ENCODE results near the gene HMCES.
A peak's percentile ranks its signal among the peaks of the same experiment; 100 is the strongest.

The HMCES gene

GRCh38 chr3:129305592-129306091 lies 27.0 kb downstream of the HMCES start:
- DNase-seq = peak in 1 of 2 donors; percentile 57

DNA sequence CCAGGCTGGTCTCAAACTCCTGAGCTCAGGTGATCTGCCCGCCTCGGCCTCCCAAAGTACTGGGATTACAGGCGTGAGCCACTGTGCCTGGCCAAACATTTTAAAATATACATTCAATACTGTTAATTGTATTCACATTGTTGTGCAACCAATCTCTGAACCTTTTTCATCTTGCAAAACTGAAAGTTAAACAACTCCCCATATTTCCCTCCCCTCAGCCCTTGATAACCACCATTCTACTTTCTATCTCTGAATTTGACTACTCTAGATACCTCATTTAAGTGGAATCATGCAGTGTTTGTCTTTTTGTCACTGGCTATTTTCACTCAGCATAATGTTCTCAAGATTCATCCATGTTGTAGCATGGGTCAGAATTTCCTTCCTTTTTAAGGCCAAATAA lies 30.0 kb downstream of the HMCES start:
- DNase-seq = no peak

GRCh38 chr3:129310111-129311011 lies 31.7 kb downstream of the HMCES start:
- DNase-seq = no peak

GRCh38 chr3:129311054-129311902 lies 32.6 kb downstream of the HMCES start:
- DNase-seq = no peak

DNA sequence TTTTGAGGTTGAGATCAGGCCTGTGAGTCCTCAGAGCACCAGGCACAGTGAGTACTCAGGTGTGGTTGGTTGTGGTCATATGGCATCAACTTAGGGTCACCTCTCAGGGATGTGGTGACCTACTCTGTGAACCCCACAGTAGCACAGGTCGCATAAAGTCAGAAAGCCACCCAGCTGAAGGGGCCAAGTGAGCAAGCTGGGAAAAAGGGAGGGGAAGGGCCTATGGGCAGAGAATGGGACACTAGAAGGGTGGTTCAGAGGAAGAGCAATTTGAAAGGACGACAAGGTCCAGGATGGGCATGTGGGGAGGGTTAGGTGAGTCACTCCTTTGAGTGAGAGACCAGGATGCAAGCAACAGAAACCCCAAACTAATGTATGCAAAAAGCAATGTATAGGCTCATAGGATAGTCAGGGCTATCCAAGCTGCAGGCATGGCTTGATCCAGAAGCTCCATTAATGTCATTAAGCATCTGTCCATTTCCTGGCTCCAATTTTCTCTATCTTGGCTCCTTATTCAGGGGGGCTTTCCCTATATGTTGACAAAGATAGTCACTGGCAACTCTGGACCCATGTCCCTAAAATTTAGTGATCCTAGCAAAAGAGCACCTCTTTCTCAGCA lies 33.5 kb downstream of the HMCES start:
- DNase-seq = peak in 1 of 2 donors; percentile 14

- DNase-seq = peak in 1 of 2 donors; percentile 10
These were observed 34.2 kb downstream of the HMCES start for GRCh38 chr3:129312671-129313414.

DNA sequence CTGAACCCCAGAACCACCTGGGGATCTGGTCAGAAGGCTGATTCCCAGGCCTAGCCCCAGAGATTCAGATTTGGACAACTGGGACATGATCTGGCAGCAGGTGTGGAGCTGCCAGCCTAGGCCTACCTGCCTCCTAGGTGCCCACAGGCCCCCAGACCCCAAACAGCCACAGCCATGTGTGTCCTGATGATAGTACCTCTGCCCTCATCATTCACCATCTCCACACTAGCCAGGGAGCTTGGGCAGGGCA lies 34.7 kb downstream of the HMCES start:
- no peak for DNase-seq

- peak in 1 of 2 donors; percentile 34 for DNase-seq
These were observed 35.2 kb downstream of the HMCES start for GRCh38 chr3:129313665-129314385.

- peak; percentile 74 to 75 for DNase-seq
These were observed 35.9 kb downstream of the HMCES start for GRCh38 chr3:129314386-129315222.

GRCh38 chr3:129315223-129315997 lies 36.7 kb downstream of the HMCES start:
- peak; percentile 41 to 48 for DNase-seq

DNA sequence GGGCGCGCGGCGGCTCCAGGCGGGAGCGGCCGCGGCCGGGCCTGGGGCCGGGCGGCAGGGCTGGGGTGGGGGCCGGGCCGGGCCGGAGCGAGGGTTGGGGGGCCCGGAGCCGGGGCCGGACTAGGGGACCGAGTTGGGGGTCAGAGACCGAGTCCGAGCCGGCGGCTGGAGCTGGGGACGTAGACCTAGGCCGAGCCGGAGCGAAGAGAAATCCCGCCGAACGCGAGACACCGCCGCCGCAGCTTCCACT lies 37.3 kb downstream of the HMCES start:
- DNase-seq = no peak

- peak; percentile 86 to 91 for DNase-seq
These were observed 37.8 kb downstream of the HMCES start for GRCh38 chr3:129316248-129317013.

DNA sequence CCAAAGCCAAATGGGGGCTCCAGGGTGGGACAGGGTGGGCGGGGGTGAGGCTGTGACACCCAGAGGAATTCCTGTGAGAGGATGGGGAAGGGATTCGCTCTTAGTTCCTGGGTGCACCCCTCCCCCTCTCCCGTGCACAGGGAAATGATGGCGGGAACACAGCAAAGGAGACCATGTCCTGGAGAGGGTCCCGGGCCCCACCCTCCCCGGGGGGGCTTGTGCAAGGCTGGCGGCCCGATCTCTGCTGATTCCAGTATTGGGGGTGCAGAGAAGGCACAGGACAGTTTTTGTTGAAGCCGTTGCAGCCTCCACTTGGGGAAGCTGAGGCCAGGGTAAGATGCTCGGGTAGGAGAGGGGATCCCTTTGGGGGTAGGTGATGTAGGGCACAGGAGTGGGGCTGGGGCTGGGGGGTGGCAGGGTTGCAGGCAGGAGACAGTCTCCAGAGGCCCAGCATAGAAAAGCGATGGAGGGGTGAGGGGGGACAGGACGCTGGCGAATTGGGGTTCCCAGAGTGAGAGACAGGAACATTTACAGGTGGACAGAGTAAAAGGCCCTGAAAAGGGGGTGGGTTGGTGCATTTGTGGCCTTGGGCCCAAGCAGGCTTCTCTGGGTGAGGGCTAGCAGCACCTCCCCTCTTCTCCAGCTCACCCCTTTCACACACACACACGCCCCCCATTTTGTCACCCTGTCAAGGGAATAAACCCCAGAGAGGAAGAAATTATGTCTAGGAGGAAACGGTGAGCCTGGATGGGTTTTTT lies 38.5 kb downstream of the HMCES start:
- no peak for DNase-seq

DNA sequence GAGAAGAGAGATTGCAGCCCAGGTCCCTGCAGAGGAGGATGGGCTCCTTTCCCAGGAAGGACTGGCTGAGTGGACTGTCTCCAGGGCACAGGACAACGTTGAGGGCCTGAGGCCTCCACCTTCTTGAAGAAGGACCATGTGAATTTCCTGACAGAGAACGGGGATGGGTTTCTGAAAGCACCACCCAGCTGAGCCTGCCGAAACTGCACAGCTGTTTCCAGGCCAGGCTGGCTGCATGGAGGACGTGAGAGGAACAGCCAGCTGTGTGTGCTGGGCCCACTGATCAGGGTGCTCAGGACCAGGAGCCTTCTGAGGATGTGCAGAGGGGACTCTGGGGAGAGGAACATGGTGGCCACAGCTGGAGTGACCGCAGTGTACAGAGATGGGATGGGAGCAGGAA lies 39.2 kb downstream of the HMCES start:
- DNase-seq = no peak

DNA sequence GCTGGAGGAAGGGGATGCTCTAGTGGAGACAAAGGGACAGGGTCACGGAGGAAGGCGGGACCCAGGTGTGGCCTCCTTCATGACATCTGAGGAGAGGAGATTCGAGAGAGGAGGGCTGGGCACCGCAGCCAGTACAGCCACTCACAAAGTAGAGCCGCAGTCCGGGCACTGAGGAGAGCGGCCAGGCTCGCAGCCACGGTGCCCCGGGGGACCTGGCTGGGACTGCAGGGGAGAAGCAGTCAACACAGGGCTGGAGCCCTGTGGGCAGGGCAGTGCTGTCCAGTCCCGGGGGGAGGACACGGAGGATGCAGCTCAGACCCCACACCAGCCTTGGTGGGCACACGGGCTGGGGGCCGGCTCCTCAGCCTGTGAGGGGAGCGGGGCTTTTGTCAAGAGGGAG lies 40.3 kb downstream of the HMCES start:
- no peak for DNase-seq

DNA sequence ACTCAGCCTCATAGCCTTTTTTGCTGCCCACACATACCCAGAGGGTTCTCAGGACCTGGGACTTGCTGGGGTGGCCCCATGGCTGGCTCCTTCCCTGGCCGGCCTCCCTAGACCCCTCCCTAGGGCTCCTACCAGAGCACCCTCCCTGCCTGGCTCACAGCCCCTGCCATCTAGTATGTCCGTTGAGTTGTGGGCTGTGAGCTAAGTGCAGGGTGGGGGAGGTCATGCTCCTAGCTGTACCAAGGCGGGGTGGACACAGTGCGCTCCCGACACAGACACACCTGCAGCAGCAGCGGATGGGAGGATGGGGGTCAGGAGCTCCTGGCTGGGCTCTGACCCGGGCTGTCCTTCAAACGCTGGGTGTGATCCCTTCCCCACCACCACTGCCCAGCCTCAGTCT lies 41.6 kb downstream of the HMCES start:
- no peak for DNase-seq

DNA sequence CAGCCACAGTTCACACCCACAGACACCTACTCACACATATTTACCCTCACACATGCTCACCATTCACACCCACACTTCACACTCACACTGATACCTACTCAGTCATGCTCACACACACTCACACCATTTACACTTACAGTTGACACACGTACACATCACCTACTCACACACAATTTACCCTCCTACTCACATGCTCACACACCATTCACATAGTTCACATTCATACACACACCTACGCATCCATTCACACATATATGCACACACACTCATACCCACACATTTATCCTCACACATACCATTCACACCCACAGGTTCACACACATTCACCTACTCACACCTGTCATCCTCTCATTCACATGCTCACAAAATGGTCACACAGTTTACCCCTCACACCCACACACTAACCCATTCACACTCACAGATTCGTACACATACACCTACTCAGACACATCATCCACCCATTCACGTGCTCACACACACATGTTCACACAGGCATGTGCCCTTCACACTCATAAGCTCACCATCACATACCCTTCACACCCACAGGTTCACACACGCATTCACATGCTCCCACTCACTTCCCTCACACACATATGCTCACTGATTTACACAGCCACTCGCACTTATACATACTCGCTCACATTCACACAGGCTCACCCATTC lies 42.3 kb downstream of the HMCES start:
- DNase-seq = no peak

DNA sequence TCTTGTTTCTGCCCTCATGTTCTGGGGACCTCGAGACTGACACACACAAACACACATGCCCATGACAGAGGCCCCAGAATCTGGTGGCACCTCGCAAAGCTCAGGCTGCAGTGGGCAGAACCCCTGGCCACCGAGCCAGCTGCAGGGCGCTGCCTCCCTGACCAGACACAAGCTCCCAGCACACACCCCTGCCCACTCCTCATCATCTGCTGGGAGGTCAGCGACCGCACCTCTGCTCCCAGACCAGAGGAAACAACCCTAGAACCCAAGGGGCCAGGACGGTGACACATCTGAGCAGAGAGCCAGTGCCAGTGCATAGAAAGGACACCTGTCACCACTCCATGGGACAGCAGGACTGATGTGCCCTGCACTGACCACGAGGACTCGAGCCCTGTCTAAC lies 43.2 kb downstream of the HMCES start:
- DNase-seq = no peak
